NCI-H2171 treated with DMSO at 0.1 percent for 48 hours (cell line): ENCODE data around the gene PLEKHN1.

Experiments
- DNase-seq: peaks from one replicate; lab custom pipeline; 2025; lab: John Stamatoyannopoulos, UW

PLEKHN1 gene, protein sequence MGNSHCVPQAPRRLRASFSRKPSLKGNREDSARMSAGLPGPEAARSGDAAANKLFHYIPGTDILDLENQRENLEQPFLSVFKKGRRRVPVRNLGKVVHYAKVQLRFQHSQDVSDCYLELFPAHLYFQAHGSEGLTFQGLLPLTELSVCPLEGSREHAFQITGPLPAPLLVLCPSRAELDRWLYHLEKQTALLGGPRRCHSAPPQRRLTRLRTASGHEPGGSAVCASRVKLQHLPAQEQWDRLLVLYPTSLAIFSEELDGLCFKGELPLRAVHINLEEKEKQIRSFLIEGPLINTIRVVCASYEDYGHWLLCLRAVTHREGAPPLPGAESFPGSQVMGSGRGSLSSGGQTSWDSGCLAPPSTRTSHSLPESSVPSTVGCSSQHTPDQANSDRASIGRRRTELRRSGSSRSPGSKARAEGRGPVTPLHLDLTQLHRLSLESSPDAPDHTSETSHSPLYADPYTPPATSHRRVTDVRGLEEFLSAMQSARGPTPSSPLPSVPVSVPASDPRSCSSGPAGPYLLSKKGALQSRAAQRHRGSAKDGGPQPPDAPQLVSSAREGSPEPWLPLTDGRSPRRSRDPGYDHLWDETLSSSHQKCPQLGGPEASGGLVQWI

DNA sequence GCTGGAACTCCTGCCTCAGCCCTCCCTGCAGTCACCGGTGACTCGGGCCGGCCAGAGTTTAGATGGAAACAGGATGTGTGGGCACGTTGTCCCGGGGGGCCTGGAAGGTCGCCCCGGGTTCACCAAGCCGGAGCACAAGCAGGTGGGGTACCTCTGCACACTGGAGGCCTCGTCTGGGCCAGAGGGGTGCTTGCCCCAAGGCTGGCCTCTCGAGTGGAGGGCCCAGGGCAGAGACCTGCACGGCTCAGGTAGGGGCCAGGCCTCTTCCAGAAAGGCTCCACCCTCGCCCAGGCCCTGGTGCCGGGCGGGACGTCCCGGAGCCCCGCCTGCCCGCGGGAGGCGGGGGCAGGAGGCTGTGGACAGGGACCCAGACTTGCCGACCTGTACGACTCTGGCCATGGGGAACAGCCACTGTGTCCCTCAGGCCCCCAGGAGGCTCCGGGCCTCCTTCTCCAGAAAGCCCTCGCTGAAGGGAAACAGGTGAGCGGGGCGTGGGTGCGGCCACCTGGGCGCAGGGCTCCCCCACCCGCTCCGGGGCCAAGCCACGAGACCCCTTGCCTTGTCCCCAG is at the start of gene PLEKHN1:
Gene PLEKHN1 (plus strand): TSS at position 348 of the 569 bp plus-strand sequence. CDS start 50 bp downstream, at position 398.
- DNase-seq, result no peak

DNA sequence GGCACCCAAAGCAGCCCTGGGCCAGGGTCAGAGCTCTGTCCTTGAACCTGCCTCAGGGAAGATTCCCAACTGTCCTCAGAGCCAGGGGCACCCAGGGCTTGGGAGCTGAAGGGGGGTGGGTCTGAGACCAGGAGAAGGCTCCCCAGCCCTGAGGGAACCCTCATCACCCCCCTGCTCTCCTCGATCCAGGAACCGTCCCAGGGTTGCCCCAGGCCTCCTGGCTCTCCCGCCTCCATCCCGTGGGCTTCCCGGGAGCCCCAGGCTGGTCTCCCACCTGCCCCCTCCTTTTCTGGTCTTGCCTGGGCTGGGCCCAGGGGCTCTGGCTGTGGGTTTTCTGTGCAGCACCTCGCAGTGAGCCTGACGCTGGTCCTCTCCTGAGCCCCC is 49.2 kb upstream of the PLEKHN1 start:
- DNase-seq, result no peak

DNA sequence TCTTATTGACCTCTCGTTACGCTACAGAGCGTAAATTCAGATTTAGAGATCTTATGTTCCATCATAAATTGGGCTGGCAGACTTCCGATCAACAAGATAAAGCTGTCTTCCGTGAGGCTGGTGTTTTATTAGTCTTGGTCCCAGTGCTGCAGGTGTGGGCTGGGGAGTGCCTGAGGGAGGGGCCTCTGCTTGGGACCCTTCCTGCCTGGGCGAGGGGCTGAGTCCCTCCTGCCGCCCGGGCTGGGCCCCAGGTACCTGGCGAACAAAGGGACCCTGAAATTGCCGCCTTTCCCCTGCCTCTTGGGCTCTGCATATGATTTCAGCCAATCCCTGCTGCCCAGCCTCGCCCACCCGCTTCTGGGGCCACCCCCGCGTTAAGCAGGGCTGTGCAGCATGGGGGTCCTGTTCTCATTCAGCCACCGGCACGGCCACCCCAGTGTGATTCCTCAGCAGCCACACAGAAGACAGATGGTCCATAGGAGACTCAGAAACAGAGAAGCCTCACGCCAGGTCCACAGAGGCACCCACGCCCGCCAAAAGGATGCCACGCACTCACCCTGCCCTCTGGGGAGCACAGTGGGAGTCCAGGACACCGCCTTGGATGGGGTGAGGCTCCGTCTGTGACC is 48.7 kb upstream of the PLEKHN1 start:
- DNase-seq, result no peak

DNA sequence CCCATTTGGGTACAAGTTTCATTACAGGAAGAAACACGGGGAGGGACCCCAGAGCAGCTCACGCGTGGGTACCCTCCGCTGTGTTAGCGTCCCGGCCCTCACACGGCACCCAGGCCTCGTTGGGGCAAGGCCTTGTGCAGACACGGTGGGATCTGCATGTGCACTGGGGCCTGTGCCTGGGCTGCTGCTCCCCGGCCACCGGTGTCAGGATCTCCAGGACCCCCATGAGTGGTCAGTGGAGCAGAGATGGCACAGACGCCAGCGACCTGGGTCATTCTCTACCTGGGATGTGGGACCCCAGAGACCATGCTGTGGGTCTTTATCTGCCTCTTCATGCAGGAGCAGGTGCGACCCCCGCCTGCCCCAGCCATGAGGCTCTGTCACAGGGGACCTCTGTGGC is 47.9 kb upstream of the PLEKHN1 start:
- no peak for DNase-seq

DNA sequence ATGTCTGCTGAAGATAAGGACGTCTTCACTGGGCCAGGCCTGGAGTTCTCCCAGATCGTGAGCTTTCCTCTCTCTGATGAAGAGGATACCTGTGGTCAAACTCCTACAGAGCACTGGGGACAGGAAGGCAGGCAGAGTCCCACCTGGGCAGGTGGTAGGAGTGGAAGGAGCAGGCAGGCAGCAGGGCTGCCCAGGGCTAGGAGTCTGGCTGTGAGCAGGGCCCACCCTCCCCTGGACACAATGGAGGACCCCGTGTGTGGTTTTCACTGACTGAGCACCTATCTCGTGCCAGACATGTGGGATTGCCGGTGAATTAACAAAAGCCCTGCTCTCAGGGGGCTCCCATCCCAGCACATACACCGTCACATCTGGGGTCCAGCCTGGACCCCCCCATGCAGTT is 47.4 kb upstream of the PLEKHN1 start:
- DNase-seq, result no peak

DNA sequence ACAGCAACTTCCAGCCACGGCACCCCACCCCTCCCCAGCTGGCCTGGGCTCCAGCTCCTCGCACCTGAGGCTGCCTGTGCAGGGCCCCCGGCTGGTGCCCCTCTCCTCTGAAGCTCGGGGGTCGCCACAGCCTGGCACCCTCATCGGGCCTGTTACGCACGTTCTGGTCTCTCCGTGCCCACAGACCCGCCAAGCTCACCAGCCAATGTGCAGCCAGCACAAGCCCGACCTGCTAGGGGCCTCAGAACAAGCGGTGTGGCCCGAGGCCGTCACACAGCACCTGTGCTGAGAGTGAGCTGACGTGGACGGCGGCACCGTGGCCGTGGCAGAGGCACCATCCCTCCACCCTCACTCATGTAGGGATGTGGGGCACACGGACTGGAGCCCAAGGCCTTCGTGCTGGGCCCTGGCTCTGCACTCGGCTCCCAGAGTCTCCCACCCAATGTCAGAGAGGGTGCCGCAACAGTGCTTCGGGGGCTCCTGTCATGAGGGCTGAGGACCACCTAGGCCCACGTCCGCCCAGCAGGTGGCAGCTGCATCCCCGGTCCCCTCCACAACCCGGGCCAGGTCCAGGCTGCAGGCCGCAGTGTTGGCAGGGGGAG is 46.9 kb upstream of the PLEKHN1 start:
- DNase-seq, result no peak

DNA sequence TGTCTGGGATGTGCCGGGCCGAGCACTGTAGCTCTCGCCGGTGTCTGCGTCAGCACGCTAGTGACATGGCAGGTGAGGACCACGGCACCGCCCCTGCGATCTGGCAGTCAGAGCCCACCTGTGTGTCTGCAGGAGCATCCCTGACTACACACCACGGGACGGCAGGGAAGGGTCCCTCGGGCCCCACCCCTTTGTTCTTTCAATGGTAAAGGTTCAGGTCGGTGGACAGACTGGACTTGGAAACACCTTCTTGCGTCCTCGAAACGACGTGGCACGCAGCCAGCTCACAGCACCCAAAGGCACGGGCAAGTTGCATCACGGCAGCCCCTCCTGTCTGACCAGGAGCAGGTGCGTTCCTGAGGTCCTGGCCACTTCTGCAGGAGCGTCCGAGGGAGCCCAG is 46.3 kb upstream of the PLEKHN1 start:
- no peak for DNase-seq

DNA sequence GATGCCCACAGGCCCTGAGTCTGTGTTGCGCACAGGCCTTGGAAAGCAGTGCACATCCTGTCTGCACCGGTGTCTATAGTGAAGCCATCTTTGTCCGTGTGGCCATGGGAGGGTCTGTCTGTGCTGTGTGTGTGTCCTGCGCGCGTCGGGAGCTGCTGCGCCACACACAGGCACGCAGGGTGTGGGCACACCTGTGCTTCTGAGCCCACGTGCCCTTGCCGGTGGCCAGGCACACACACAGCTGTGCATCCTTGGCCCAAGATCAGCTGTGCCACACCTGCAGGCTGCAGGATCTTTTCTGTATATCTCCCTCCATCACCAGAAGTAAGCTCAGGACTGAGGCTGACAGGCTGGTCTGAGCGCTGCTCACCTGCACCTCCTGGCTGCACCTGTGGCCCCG is 45.8 kb upstream of the PLEKHN1 start:
- DNase-seq, result no peak

DNA sequence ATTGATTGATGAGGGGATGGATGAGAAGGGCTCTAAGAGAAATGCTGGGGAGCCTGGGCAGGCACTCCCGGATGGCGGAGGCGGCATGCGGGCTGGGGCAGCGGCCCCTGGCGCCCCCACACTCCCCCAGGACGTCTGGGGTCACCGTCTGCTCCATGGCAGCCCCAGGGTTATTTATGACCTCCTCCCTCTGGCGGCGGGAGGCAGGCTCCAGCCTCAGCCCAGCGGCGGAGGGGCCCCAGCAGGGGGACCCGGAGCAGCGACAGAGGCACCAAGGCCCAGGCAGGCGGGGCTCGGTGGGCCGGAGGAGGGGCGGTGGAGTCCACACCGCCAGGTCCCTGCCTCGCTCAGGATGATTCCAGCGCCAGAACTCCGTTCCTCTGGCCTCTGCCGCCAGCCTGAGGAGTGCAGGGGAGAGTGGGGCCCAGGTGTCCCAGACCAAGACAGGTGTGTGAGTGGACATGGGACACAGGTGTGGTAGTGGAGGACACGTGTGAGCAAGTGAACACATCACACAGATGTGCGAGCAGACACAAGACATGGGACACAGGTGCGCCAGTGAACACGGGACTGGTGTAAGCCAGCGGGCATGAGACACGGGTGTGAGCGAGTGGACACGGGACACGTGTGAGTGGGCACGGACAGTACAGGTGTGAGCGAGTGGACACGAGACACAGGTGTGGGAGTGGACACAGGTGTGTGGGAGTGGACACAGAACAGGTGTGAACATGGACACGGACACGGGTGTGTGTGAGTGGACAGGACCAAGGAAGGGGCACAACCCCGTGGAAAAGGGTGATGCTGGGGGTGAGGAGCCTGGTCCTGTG is 45.1 kb upstream of the PLEKHN1 start:
- peak; percentile 78 for DNase-seq

DNA sequence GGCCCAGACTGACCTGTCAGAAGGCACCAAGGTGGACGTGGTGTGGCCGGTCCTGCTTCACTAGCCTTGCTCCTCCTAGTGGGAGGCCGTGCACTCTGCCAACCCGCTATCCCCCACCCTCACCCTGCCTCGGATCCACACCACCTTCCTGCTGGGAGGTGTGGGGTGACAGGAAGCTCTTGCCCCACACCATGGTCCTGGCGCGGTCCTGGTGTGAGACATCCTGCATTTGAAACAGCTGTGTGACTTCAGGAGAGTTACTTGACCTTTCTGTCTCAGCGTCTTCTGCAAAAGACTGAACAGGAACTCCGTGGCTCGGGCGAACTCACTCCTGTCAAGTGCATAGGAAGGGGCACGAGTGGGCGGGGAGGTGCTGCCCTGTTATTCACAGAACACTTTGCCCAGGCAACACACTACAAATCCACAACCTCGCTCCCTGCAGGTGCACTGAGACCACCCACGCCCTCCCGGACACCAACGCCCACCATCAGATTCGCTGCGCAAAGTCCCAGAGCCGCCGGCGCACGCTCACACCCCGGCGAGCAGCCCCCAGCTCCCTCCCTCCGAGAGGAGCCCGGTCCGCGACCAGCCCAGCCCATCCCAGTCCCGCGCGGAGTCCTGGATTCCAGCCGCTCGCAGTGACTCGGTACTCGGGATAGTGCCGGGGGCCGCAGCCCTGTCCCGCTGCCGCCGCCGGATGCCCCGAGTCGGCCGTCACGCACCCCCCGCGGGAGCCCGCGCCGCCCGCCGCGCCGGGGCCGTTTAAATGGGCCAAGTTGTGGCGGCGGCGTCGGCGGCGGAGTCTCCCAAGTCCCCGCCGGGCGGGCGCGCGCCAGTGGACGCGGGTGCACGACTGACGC is 42.9 kb upstream of the PLEKHN1 start, which contains the start of gene SAMD11:
Gene SAMD11 (plus strand): TSS at position 793 of the 860 bp plus-strand sequence. CDS start 509 bp downstream, outside the sequence.
- DNase-seq, result peak; percentile 54

DNA sequence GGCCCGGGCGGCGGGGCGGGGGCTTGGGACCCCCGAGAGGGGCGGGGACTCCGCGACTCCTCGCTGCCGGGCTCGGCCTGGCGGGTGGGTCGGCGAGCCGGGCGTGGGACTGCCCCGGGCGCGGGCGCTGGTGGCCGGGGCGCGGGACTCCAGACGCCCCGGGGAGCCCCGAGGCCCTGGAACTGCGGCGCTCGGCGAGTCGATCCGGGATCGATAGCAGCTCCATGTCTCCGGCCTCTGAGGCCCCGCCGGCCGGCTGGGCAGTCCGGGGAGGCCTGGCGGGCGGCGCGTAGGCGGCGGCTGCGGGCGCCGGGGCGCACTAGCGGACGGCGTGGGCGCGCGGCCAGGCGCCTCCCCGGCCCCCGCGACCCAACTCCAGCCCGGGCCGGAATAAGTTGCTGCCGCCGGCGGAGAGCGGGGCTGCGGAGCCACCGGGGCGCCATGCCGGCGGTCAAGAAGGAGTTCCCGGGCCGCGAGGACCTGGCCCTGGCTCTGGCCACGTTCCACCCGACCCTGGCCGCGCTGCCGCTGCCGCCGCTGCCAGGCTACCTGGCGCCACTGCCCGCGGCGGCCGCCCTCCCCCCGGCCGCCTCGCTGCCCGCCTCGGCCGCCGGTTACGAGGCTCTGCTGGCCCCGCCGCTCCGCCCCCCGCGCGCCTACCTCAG is 42.2 kb upstream of the PLEKHN1 start:
- no peak for DNase-seq

DNA sequence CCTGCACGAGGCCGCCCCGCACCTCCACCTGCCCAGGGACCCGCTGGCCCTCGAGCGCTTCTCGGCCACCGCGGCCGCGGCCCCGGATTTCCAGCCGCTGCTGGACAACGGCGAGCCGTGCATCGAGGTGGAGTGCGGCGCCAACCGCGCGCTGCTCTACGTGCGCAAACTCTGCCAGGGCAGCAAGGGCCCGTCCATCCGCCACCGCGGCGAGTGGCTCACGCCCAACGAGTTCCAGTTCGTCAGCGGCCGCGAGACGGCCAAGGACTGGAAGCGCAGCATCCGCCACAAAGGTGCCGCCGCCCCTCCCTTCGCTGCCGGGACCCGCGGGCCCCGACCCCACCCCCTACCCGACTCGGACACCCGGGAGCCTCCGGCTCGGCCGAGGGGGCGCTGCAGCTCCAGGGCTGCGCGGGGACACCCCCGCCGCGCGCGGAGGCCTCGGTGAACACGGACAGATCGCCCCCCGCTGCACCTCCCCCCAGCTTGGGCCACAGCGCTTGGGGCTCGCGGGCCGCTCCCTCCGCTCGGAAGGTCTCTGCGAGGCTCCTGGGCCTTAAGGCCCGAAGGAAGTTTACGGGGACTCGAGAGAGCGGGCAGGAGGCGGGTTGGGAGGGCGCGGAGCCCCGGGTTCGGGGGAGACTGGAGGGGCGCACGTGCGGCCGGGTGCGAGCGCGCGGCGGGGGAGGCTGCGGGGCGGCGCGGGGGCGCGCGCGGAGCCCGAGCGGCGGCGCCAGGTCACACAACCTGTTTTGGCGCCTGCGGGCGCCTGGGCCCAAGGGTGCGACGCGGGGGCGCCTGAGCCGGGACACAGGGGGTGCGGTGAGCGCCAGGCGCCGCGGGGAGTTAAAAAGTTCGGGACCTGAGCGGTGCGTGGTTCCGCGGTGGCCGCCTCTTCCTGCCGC is 41.4 kb upstream of the PLEKHN1 start:
- no peak for DNase-seq

DNA sequence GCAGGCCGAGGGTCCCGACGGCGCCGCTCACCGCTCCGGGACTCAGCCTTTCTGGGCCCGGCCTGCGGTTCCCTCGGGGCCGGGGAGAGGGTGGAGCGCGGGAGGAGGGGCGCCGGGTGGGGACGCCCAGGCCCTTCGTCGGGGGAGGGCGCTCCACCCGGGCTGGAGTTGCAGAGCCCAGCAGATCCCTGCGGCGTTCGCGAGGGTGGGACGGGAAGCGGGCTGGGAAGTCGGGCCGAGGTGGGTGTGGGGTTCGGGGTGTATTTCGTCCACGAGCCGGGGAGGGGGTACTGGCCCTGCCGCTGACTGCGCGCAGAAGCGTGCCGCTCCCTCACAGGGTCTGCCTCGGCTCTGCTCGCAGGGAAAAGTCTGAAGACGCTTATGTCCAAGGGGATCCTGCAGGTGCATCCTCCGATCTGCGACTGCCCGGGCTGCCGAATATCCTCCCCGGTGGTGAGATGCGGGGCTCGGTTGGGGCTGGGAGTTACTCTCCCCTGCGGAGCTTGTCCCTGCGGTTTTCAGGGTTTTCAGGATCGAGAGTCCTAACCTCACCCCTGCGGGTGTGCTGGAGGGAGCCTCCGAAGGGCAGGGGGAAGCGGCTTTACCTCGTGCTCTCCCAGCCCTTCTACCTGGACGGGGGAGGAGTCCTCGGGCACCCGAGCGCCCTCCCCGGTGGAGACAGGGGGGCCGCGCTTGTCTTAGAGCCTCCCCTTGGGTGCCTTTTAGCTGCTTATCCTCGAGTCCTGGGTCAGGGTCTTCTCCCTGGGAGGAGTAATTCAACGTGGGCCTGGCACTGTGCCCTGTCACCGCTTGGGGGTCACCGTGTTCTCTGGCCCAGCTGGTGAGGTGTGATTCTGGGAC is 40.5 kb upstream of the PLEKHN1 start:
- no peak for DNase-seq

DNA sequence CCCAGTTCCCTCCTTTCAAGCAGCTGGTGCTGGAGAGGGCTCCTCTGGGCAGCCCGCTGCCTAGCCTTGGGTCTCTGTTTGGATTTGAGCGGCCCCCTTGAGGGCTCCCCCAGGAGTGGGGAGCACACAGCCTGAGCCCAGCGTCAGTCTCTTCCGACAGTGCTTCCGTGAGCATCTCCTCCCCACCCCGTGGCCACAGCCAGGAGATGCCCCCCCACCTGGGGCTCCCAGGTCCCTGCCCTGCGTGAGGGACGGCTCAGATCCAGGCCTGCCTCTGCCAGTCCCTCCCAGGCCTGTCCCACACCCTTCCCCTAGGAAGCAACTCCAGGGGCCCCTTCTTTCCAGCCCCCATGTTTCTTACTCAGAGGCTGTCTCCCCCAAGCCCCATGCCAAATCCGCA is 39.0 kb upstream of the PLEKHN1 start:
- no peak for DNase-seq

DNA sequence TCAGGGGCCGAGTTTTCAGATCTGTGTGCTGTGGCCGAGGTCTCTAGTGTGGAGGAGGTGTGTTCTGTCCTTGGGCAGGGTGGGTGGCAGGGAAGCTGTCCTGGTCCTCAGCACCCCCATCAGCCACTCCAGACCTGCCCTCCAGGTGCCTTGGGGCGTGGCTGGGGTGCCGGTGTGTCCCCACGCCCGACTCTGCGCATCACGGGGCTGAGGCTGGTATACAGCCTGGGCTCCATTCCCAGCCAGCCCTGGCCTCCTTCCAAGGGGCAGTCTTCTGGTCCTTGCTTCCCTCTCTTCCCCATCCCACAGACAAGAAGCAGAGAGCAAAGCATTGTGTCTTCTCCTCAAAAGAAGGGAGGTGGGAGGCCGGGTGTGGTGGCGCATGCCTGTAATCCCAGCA is 38.5 kb upstream of the PLEKHN1 start:
- no peak for DNase-seq

DNA sequence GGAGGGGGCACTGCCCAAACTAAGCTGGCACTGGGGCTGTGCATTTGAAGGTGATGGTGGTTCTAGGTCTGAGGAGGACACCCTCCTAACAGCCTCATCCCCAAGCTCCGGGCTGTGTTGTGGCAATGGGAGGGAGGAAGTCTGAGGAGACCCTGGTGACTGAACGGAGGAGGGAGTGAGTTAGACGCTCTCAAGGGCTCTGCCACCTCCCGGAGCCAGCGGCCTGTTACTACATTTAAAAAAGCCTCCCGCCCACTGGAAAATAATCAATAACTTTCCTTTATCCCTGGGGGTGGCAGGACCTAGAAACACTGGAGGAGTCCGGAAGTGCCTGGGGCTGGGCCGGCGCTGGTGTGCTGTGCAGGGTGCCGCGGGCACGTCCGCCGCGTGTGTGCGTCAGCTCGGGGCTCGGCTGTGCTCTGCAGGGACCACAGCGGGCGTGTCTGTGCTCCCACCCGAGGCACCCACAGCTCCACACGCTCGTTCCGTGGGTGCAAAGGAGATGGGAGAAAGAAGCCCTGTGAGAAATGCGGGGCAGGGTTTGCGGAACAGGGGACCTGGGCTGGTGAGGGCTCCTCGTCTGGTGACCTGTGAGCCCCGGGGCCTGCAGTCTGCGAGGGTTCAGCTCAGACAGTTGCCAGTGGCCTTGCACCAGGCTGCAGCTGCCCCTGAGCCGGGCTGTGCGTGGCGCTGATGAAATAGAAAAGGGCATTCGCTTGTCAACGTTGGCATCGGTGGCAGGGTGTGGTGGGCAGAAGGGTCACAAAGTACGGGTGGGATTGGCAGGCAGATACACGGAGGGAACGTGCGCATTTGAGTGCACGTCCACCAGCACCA is 37.2 kb upstream of the PLEKHN1 start:
- DNase-seq, result no peak
